Neuronal stem cell (in vitro differentiated cells): ENCODE results near the gene ESYT3.
"Not testable (repeated sequence)": the region's sequence is repeated elsewhere in the genome, so short reads cannot be mapped to it uniquely, and the experiment has no call there.

Source experiments
- DNase-seq: peaks from one replicate; pipeline ENCODE4 v3.0.0-alpha.2; 2013; ENCODE audit warnings: low spot score
- H2AFZ ChIP-seq: one replicate; pipeline ENCODE4 v1.6.1; 2013; ENCODE audit warnings: mild to moderate bottlenecking, low read length, inconsistent platforms
- H2AK5ac ChIP-seq: 2 replicates; pipeline ENCODE4 v1.6.1; 2013; ENCODE audit warnings: low read depth, mild to moderate bottlenecking, inconsistent platforms, low read length, moderate library complexity, mixed read lengths
- H2BK120ac ChIP-seq: 2 replicates; pipeline ENCODE4 v1.6.1; 2013; ENCODE audit warnings: low read depth, mild to moderate bottlenecking, inconsistent platforms, low read length, moderate library complexity, mixed read lengths
- H2BK12ac ChIP-seq: one replicate; pipeline ENCODE4 v1.6.1; 2013; ENCODE audit warnings: low read length, inconsistent platforms
- H2BK15ac ChIP-seq: 2 replicates; pipeline ENCODE4 v1.6.1; 2013; ENCODE audit warnings: mild to moderate bottlenecking, low read length, inconsistent platforms, mixed read lengths
- H2BK5ac ChIP-seq: one replicate; pipeline ENCODE4 v1.6.1; 2013; ENCODE audit warnings: inconsistent platforms, mild to moderate bottlenecking, low read length, moderate library complexity
- H3K14ac ChIP-seq: one replicate; pipeline ENCODE4 v1.6.1; 2013; ENCODE audit warnings: low read length, inconsistent platforms
- H3K18ac ChIP-seq: 2 replicates; pipeline ENCODE4 v1.6.1; 2013; ENCODE audit warnings: low read length, inconsistent platforms
- H3K23ac ChIP-seq: 2 replicates; pipeline ENCODE4 v1.6.1; 2013; ENCODE audit warnings: low read depth, mild to moderate bottlenecking, mixed read lengths, low read length, inconsistent platforms; ENCODE audit not compliant: poor library complexity
- H3K27ac ChIP-seq: replicated peaks from 3 replicates; pipeline ENCODE4 v1.5.1; 2013; ENCODE audit warnings: low read length, inconsistent platforms
- H3K27me3 ChIP-seq, 3 experiments: 2 replicates each; pipeline ENCODE4 v1.6.1; 2013; ENCODE audit warnings: low read length in 3 of 3, mild to moderate bottlenecking in 2 of 3, inconsistent platforms in 1 of 3, low read depth in 1 of 3, mixed read lengths in 1 of 3, moderate library complexity in 1 of 3; ENCODE audit not compliant: control insufficient read depth in 3 of 3, insufficient read depth in 3 of 3
- H3K36me3 ChIP-seq, 2 donors: replicated peaks in 1 of 2; 2 replicates each; pipeline ENCODE4 v1.6.1; 2013; ENCODE audit warnings: low read length in 2 of 2; ENCODE audit not compliant: control insufficient read depth in 2 of 2, insufficient read depth in 2 of 2
- H3K4ac ChIP-seq: 2 replicates; pipeline ENCODE4 v1.6.1; 2013; ENCODE audit warnings: inconsistent platforms, mild to moderate bottlenecking, low read length, moderate library complexity
- H3K4me1 ChIP-seq, 2 donors: 1 replicate in 1 of 2; 2 replicates in 1 of 2; pipeline ENCODE4 v1.6.1; 2013; ENCODE audit warnings: low read length in 2 of 2, low read depth in 1 of 2; ENCODE audit not compliant: control insufficient read depth in 2 of 2, insufficient read depth in 1 of 2
- H3K4me2 ChIP-seq: one replicate; pipeline ENCODE4 v1.6.1; 2013; ENCODE audit warnings: mild to moderate bottlenecking, low read length, inconsistent platforms; ENCODE audit not compliant: insufficient read depth, poor library complexity, severe bottlenecking
- H3K4me3 ChIP-seq, 2 donors: 2 replicates each; pipeline ENCODE4 v1.5.1; 2013; ENCODE audit warnings: low read length in 2 of 2, mild to moderate bottlenecking in 2 of 2, inconsistent platforms in 1 of 2, moderate library complexity in 1 of 2
- H3K79me1 ChIP-seq: one replicate; pipeline ENCODE4 v1.6.1; 2013; ENCODE audit warnings: low read depth, mild to moderate bottlenecking, inconsistent platforms, low read length, moderate library complexity
- H3K9ac ChIP-seq: one replicate; pipeline ENCODE4 v1.6.1; 2013; ENCODE audit warnings: mild to moderate bottlenecking, low read depth, low read length, inconsistent platforms; ENCODE audit not compliant: poor library complexity
- H3K9me3 ChIP-seq, 2 donors: replicated peaks in 1 of 2; 2 replicates each; pipeline versions ENCODE3 to v1.6.1; 2013; ENCODE audit warnings: low read length in 2 of 2, mild to moderate bottlenecking in 2 of 2, inconsistent platforms in 1 of 2, low read depth in 1 of 2, mixed read lengths in 1 of 2, moderate library complexity in 1 of 2; ENCODE audit not compliant: control insufficient read depth in 2 of 2, insufficient read depth in 1 of 2
- H4K8ac ChIP-seq: one replicate; pipeline ENCODE4 v1.6.1; 2013; ENCODE audit warnings: low read depth, mild to moderate bottlenecking, inconsistent platforms, low read length, moderate library complexity
- H4K91ac ChIP-seq: one replicate; pipeline ENCODE4 v1.6.1; 2013; ENCODE audit warnings: low read length, low read depth, mild to moderate bottlenecking, inconsistent platforms; ENCODE audit not compliant: poor library complexity
- WGBS, 2 donors: extraction: QIAGEN DNeasy Blood & Tissue Kit; methylation state at CpG; one replicate each; pipeline ENCODE4 v1.1.7; 2013; ENCODE audit warnings: missing lambda C conversion rate in 2 of 2, mixed read lengths in 1 of 2; ENCODE audit not compliant: insufficient read length in 2 of 2, insufficient replicate concordance in 1 of 2; ENCODE audit errors: extremely low coverage in 2 of 2; 5-methylcytosine and 5-hydroxymethylcytosine counted together

ESYT3 gene

GRCh38 chr3:138426211-138426610, 8.2 kb upstream of the ESYT3 start:
- Histone ChIP-seq H3K27ac (no peak overlapping the region), H2BK5ac (no peak overlapping the region), H4K91ac (no peak overlapping the region), H3K4me1 (no peaks in the 10 kb centered on the region), H3K14ac (no peak overlapping the region), H3K4me3 (no peak overlapping the region), H2BK12ac (no peak overlapping the region), H3K9me3 (no peaks in the 10 kb centered on the region), H3K4ac (no peak overlapping the region), H3K4me2 (no peak overlapping the region), H3K79me1 (no peaks in the 10 kb centered on the region), H2BK120ac (no peak overlapping the region), H4K8ac (no peak overlapping the region), H3K9ac (no peak overlapping the region), H2AK5ac (no peak overlapping the region), H2BK15ac (no peak overlapping the region), H3K36me3 (no peaks in the 10 kb centered on the region), H3K27me3 (peaks cover 0 to 6% (median 0%) of the 10 kb centered on the region in 3 experiments), H3K18ac (no peak overlapping the region), H2AFZ (peak overlapping the region; percentile 40), H3K23ac (no peak overlapping the region)
- no peak for DNase-seq
- no CpG with 5 or more reads among the region's 3 CpGs for WGBS, 2 donors

GRCh38 chr3:138426754-138427153, 7.7 kb upstream of the ESYT3 start:
- not testable (repeated sequence) for H2BK5ac ChIP-seq, H2BK120ac ChIP-seq, H3K14ac ChIP-seq, H2BK12ac ChIP-seq, H3K36me3 ChIP-seq, DNase-seq, H3K4me3 ChIP-seq, H3K18ac ChIP-seq, H2BK15ac ChIP-seq, H3K23ac ChIP-seq, H3K9ac ChIP-seq, H3K27ac ChIP-seq, H3K4me2 ChIP-seq, H2AK5ac ChIP-seq, H4K91ac ChIP-seq, H3K4me1 ChIP-seq, H2AFZ ChIP-seq, H3K9me3 ChIP-seq, H3K4ac ChIP-seq, H4K8ac ChIP-seq, H3K79me1 ChIP-seq
- peaks cover 0 to 12% (median 0%) of the 10 kb centered on the region in 3 experiments for H3K27me3 ChIP-seq
- WGBS, 2 donors = no CpG with 5 or more reads among the region's 4 CpGs

GRCh38 chr3:138429665-138430064, 4.8 kb upstream of the ESYT3 start:
- peaks cover 8 to 35% (median 19%) of the 10 kb centered on the region in 3 experiments for H3K27me3 ChIP-seq
- no peak overlapping the region for H3K9ac ChIP-seq
- no peak for DNase-seq
- H2BK15ac ChIP-seq = no peak overlapping the region
- H2AFZ ChIP-seq = no peak overlapping the region
- peaks cover 7% of the 10 kb centered on the region in 2 donors for H3K9me3 ChIP-seq
- H3K4ac ChIP-seq = no peak overlapping the region
- no peak overlapping the region for H3K4me3 ChIP-seq
- H3K79me1 ChIP-seq = no peaks in the 10 kb centered on the region
- no CpG with 5 or more reads among the region's 3 CpGs for WGBS, 2 donors
- no peak overlapping the region for H3K4me2 ChIP-seq
- H4K91ac ChIP-seq = no peak overlapping the region
- H2BK5ac ChIP-seq = no peak overlapping the region
- H3K4me1 ChIP-seq = peaks cover 0 to 3% of the 10 kb centered on the region in 2 donors
- no peak overlapping the region for H2BK12ac ChIP-seq
- no peak overlapping the region for H2BK120ac ChIP-seq
- no peak overlapping the region for H3K18ac ChIP-seq
- H4K8ac ChIP-seq = no peak overlapping the region
- no peaks in the 10 kb centered on the region for H3K36me3 ChIP-seq
- H3K14ac ChIP-seq = no peak overlapping the region
- no peak overlapping the region for H2AK5ac ChIP-seq
- H3K23ac ChIP-seq = no peak overlapping the region
- no peak overlapping the region for H3K27ac ChIP-seq

GRCh38 chr3:138432576-138433240, 1.7 kb upstream of the ESYT3 start:
- H2AFZ ChIP-seq = no peak overlapping the region
- no peak overlapping the region for H3K4me3 ChIP-seq
- H3K4me2 ChIP-seq = no peak overlapping the region
- no peaks in the 10 kb centered on the region for H3K79me1 ChIP-seq
- no peak overlapping the region for H4K8ac ChIP-seq
- no peak overlapping the region for H3K23ac ChIP-seq
- peaks cover 13 to 66% (median 46%) of the 10 kb centered on the region in 3 experiments for H3K27me3 ChIP-seq
- no peak overlapping the region for H3K18ac ChIP-seq
- H2BK15ac ChIP-seq = no peak overlapping the region
- H3K9ac ChIP-seq = no peak overlapping the region
- H3K4me1 ChIP-seq = peaks cover 3 to 9% of the 10 kb centered on the region in 2 donors
- H3K14ac ChIP-seq = no peak overlapping the region
- no peak overlapping the region for H2BK5ac ChIP-seq
- no peaks in the 10 kb centered on the region for H3K36me3 ChIP-seq
- H3K4ac ChIP-seq = no peak overlapping the region
- no peak overlapping the region for H3K27ac ChIP-seq
- H4K91ac ChIP-seq = no peak overlapping the region
- H2BK12ac ChIP-seq = no peak overlapping the region
- H3K9me3 ChIP-seq = peaks cover 7% of the 10 kb centered on the region in 2 donors
- no peak for DNase-seq
- no peak overlapping the region for H2BK120ac ChIP-seq
- no CpG with 5 or more reads among the region's 4 CpGs for WGBS, 2 donors
- no peak overlapping the region for H2AK5ac ChIP-seq
